Bronchial epithelial cell (primary cell): ENCODE measurements around the gene SDK2. TPM values are rescaled to one million over a fixed set of nuclear protein-coding genes. Genes with fewer than 3 reads are reported as not detected.

ENCODE experiments used
- DNase-seq: peaks from one replicate; pipeline ENCODE4 v3.0.0-alpha.2; 2010; ENCODE audit warnings: low read depth
- FAIRE-seq: peaks from 2 replicates; lab custom pipeline; 2011; peaks lifted over from hg19 to GRCh38; lab: Jason Lieb, UNC
- H3K27me3 ChIP-seq: 2 replicates; pipeline ENCODE4 v1.5.1; 2011; ENCODE audit warnings: low read length; ENCODE audit not compliant: control insufficient read depth, insufficient read depth
- H3K36me3 ChIP-seq: 2 replicates; pipeline ENCODE4 v1.5.1; 2011; ENCODE audit warnings: low read length; ENCODE audit not compliant: control insufficient read depth, insufficient read depth
- H3K4me3 ChIP-seq: 2 replicates; pipeline ENCODE4 v1.5.1; 2011; ENCODE audit warnings: mild to moderate bottlenecking, low read depth, low read length, control low read depth
- total RNA-seq: library from RNA; depleted of rRNA; stranded (reverse); fragments of >200 nt; gene quantifications from 2 replicates; pipeline ENCODE4 v1.2.1, GENCODE V29; 2014
- TF ChIP-seq, protein P1 (sequence below): IDR thresholded peaks from 2 replicates; pipeline ENCODE4 v1.5.1; 2011; ENCODE audit warnings: mild to moderate bottlenecking, moderate library complexity, low read length, control low read depth, inconsistent platforms; ENCODE audit not compliant: insufficient read depth, severe bottlenecking

SDK2 gene
- total RNA-seq, 1 donor from 2014 or later, result 2.1 TPM

DNA sequence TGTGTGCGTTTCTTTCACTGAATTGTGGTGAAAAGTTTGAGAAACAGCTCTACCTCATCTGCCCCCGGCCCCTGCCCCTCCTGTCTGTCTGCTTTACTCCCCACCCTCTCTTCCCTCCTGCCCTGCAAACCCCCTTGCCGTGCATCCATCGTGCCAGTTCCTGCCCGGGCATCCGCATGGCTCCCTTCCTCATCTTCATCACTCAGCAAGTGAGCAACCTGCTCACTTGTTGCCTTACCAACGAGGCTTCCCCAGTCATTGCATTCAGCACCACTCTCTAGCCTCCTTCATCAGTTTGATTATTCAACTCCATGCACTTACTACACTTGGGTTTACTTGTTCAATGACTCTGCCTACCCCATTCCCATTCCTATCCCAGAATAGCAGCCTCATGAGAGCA is 34.8 kb upstream of the SDK2 start:
- Histone ChIP-seq H3K27me3 (no peaks in the 10 kb centered on the region), H3K4me3 (no peak overlapping the region), H3K36me3 (no peaks in the 10 kb centered on the region)
- TF ChIP-seq, protein P1, sequence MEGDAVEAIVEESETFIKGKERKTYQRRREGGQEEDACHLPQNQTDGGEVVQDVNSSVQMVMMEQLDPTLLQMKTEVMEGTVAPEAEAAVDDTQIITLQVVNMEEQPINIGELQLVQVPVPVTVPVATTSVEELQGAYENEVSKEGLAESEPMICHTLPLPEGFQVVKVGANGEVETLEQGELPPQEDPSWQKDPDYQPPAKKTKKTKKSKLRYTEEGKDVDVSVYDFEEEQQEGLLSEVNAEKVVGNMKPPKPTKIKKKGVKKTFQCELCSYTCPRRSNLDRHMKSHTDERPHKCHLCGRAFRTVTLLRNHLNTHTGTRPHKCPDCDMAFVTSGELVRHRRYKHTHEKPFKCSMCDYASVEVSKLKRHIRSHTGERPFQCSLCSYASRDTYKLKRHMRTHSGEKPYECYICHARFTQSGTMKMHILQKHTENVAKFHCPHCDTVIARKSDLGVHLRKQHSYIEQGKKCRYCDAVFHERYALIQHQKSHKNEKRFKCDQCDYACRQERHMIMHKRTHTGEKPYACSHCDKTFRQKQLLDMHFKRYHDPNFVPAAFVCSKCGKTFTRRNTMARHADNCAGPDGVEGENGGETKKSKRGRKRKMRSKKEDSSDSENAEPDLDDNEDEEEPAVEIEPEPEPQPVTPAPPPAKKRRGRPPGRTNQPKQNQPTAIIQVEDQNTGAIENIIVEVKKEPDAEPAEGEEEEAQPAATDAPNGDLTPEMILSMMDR, result no peak
- no peak for DNase-seq
- no peak for FAIRE-seq

DNA sequence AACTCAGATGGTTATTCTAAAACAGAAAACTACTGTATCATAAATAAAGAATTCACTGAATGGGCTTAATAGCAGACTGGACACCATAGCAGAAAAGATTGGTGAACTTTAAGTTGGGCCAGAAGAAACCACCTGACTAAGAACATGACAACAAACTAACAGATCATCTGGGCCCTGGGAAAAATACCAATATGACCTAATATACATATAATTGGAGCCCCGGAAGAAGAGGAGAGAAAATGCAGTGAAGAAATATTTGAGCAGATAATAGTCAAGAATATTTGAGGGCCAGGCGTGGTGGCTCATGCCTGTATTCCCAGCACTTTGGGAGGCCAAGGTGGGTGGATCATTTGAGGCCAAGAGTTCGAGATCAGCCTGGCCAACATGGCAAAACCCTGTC is 25.5 kb upstream of the SDK2 start:
- TF ChIP-seq, protein P1, result no peak
- DNase-seq, result no peak

DNA sequence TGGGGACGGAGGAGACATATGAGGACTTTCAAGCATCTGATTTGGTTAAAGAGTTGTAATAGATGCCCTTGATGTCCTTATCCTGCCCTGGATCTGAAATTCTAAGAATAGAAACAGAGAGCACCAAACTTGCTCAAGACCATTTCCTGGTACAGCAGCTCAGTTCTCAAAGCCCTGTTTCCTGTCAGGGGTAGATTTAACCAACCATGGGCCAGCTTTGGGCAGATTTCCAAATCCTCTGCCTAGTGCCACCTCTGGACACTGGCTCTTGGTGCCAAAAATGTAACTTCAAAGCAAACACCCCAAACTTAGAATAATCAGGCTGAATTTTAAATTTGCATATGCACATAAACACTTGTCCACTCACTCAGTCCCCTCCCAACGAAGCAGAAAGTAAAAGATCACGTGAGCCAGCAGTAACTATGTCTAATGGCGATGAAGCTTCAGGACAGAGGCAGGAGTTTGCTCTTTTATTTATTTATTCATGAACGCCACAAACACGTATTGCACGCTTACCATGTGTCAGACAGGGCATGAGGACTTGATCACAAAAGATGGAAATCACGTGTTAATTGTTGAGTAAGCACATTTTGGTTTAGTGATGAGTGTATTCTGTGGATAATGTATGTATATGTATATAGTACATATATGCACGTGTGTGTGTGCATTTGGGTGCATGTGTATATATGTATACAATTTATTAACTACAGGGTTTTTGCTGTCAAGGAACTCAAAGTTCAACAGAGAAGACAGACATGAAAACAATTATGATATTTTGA is 23.1 kb upstream of the SDK2 start:
- Histone ChIP-seq H3K36me3 (no peaks in the 10 kb centered on the region), H3K4me3 (no peak overlapping the region), H3K27me3 (peaks cover 2% of the 10 kb centered on the region)
- TF ChIP-seq, protein P1, result no peak
- no peak for FAIRE-seq
- no peak for DNase-seq

More for the DNA sequence above, 25.5 kb upstream of the SDK2 start:
- Histone ChIP-seq H3K36me3 (no peaks in the 10 kb centered on the region), H3K27me3 (no peaks in the 10 kb centered on the region), H3K4me3 (no peak overlapping the region)
- FAIRE-seq, result no peak

DNA sequence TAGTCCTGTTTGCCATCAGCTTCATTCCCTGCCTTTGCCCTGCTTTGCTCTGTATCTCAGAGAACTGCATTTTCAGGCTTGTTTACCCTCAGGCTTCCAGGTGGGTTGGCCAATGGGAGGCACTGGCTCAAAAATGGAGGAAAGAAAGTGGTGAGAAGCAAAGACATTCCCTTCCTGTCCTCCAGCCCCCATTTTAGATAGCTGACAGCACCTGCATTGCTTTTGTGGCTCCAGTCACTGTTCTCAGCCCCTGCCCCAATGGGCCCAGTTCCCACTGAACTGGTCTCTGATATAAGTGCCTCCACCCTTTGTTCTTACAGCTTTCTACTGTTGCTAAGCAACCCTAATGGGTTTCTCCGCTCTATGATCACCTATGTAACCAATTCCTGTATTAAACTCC is 19.4 kb upstream of the SDK2 start:
- DNase-seq, result no peak
- H3K36me3 ChIP-seq, result no peaks in the 10 kb centered on the region
- H3K27me3 ChIP-seq, result peaks cover 2% of the 10 kb centered on the region
- no peak for FAIRE-seq
- TF ChIP-seq, protein P1, result no peak
- H3K4me3 ChIP-seq, result no peak overlapping the region

DNA sequence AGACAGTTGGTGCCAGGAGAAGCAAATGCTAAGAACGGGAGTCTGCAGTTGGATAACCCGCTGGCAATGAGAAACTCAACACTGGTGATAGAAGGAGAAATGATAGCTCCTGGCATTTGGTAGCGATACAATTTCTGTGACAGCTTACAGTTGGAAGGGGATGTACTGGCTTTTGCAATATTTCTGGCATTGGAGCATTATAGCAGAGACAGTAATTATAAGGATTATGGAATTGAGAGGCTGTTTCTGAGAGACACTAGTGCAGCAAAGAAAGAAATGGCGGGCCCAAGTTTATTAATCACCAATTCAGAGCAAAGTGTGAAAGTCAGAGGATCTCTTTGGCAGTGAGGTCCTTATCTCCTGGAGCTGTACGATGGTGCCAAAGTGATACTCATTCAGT is 16.1 kb upstream of the SDK2 start:
- Histone ChIP-seq H3K4me3 (no peak overlapping the region), H3K27me3 (peaks cover 2% of the 10 kb centered on the region), H3K36me3 (no peaks in the 10 kb centered on the region)
- TF ChIP-seq, protein P1, result no peak
- DNase-seq (no peak), FAIRE-seq (no peak)
